H1 (cell line): ENCODE results near the gene GZMM. TPM values are rescaled to one million over a fixed set of nuclear protein-coding genes. Genes with fewer than 3 reads are reported as not detected.

ENCODE experiments used
- CTCF ChIA-PET: fragments of 300-600 bp; sonication (Branson Sonifier 250); formaldehyde crosslinking; loops from one replicate; lab custom pipeline; 2021; ENCODE audit not compliant: partially characterized antibody; lab: Charles Lee
- POLR2A ChIA-PET: fragments of 300-600 bp; sonication (Branson Sonifier 250); formaldehyde crosslinking; loops from one replicate; lab custom pipeline; 2021; ENCODE audit warnings: inconsistent platforms; ENCODE audit not compliant: partially characterized antibody; lab: Charles Lee
- DNase-seq, 2 experiments: peaks; one replicate each; pipeline versions ENCODE4 v3.0.0 to v3.0.0-alpha.2; 2010 to 2022; ENCODE audit warnings: low spot score in 2 of 2, low read depth in 1 of 2, mixed read lengths in 1 of 2
- FAIRE-seq: peaks from 2 replicates; lab custom pipeline; 2011; peaks lifted over from hg19 to GRCh38; lab: Jason Lieb, UNC
- H2AFZ ChIP-seq: 2 replicates; pipeline ENCODE4 v1.8.1; 2012; ENCODE audit warnings: low read length, inconsistent platforms
- H2AK5ac ChIP-seq: 2 replicates; pipeline ENCODE4 v1.6.1; 2013; ENCODE audit warnings: low read depth, low read length
- H2BK120ac ChIP-seq: replicated peaks from 2 replicates; pipeline ENCODE3; 2013; ENCODE audit warnings: low read depth, low read length, inconsistent platforms
- H2BK12ac ChIP-seq: 2 replicates; pipeline ENCODE4 v1.6.1; 2013; ENCODE audit warnings: low read depth, low read length
- H2BK15ac ChIP-seq: 2 replicates; pipeline ENCODE4 v1.6.1; 2013; ENCODE audit warnings: low read length
- H2BK20ac ChIP-seq: 2 replicates; pipeline ENCODE4 v1.6.1; 2013; ENCODE audit warnings: low read length
- H2BK5ac ChIP-seq: 2 replicates; pipeline ENCODE4 v1.6.1; 2013; ENCODE audit warnings: low read depth, low read length
- H3K14ac ChIP-seq: 2 replicates; pipeline ENCODE4 v1.6.1; 2013; ENCODE audit warnings: inconsistent platforms; ENCODE audit not compliant: insufficient read length
- H3K18ac ChIP-seq: 2 replicates; pipeline ENCODE4 v1.6.1; 2013; ENCODE audit warnings: low read length; ENCODE audit errors: extremely low read depth
- H3K23ac ChIP-seq: 2 replicates; pipeline ENCODE4 v1.6.1; 2013; ENCODE audit warnings: inconsistent platforms; ENCODE audit not compliant: insufficient read length
- H3K23me2 ChIP-seq: 2 replicates; pipeline ENCODE4 v1.6.1; 2013; ENCODE audit warnings: low read depth, low read length
- H3K27ac ChIP-seq: 2 replicates; pipeline ENCODE4 v1.6.1; 2011; ENCODE audit warnings: low read depth, low read length, inconsistent platforms
- H3K27me3 ChIP-seq, 4 experiments: replicated peaks in 1 of 4; 1 replicate in 1 of 4; 2 replicates in 3 of 4; pipeline versions ENCODE4 v1.6.1 to v1.8.1; 2011 to 2013; ENCODE audit warnings: low read length in 3 of 4, mild to moderate bottlenecking in 3 of 4, inconsistent platforms in 2 of 4, mixed read lengths in 2 of 4, moderate library complexity in 1 of 4; ENCODE audit not compliant: control insufficient read depth in 3 of 4, insufficient read depth in 3 of 4; ENCODE audit errors: extremely low read depth in 1 of 4
- H3K36me3 ChIP-seq, 4 experiments: 2 replicates each; pipeline versions ENCODE4 v1.6.1 to v1.8.1; 2011 to 2013; ENCODE audit warnings: mild to moderate bottlenecking in 4 of 4, low read length in 3 of 4, moderate library complexity in 2 of 4, control low read depth in 1 of 4, inconsistent platforms in 1 of 4; ENCODE audit not compliant: insufficient read depth in 4 of 4, control insufficient read depth in 2 of 4
- H3K4ac ChIP-seq: replicated peaks from 2 replicates; pipeline ENCODE3; 2013; ENCODE audit warnings: low read length, low read depth, mixed read lengths, inconsistent platforms; ENCODE audit not compliant: insufficient read length
- H3K4me1 ChIP-seq, 4 experiments: replicated peaks in 1 of 4; 1 replicate in 1 of 4; 2 replicates in 3 of 4; pipeline versions ENCODE4 v1.6.1 to v1.8.1; 2011 to 2013; ENCODE audit warnings: low read length in 3 of 4, inconsistent platforms in 2 of 4, mixed read lengths in 1 of 4; ENCODE audit not compliant: insufficient read depth in 4 of 4, control insufficient read depth in 3 of 4
- H3K4me2 ChIP-seq, 2 experiments: 2 replicates each; pipeline versions ENCODE4 v1.6.1 to v1.8.1; 2011 to 2013; ENCODE audit warnings: low read depth in 2 of 2, low read length in 2 of 2, control low read depth in 1 of 2, inconsistent platforms in 1 of 2, mild to moderate bottlenecking in 1 of 2; ENCODE audit not compliant: insufficient read depth in 1 of 2
- H3K4me3 ChIP-seq, 4 experiments: fragments of 200-600, 300-600 bp in 1 of 4; sonication (generic), shearing (Covaris generic), sonication (Bioruptor Twin) in 1 of 4; 2 replicates each; pipeline versions ENCODE4 v1.5.1 to v1.8.1; 2011 to 2016; ENCODE audit warnings: low read length in 4 of 4, low read depth in 3 of 4, control low read depth in 2 of 4, inconsistent platforms in 2 of 4, mild to moderate bottlenecking in 2 of 4, mixed read lengths in 1 of 4, moderate library complexity in 1 of 4; ENCODE audit not compliant: insufficient read depth in 2 of 4; ENCODE audit errors: extremely low read depth in 1 of 4
- H3K56ac ChIP-seq: replicated peaks from 2 replicates; pipeline ENCODE3; 2013; ENCODE audit warnings: low read depth, mild to moderate bottlenecking, mixed read lengths, low read length, inconsistent platforms; ENCODE audit not compliant: insufficient read length
- H3K79me1 ChIP-seq: 2 replicates; pipeline ENCODE4 v1.6.1; 2013; ENCODE audit warnings: low read depth, low read length, control low read depth
- H3K79me2 ChIP-seq, 2 experiments: 2 replicates each; pipeline versions ENCODE4 v1.6.1 to v1.8.1; 2012 to 2013; ENCODE audit warnings: low read length in 2 of 2, mild to moderate bottlenecking in 2 of 2, inconsistent platforms in 1 of 2; ENCODE audit not compliant: insufficient read depth in 2 of 2, control insufficient read depth in 1 of 2
- H3K9ac ChIP-seq, 4 experiments: replicated peaks in 1 of 4; 1 replicate in 1 of 4; 2 replicates in 3 of 4; pipeline versions ENCODE4 v1.6.1 to v1.8.1; 2011 to 2013; ENCODE audit warnings: low read depth in 3 of 4, low read length in 3 of 4, control low read depth in 2 of 4, mild to moderate bottlenecking in 2 of 4, moderate library complexity in 2 of 4, inconsistent platforms in 1 of 4; ENCODE audit errors: extremely low read depth in 1 of 4
- H3K9me3 ChIP-seq, 2 experiments: 2 replicates each; pipeline versions ENCODE4 v1.6.1 to v1.8.1; 2012 to 2013; ENCODE audit warnings: mild to moderate bottlenecking in 2 of 2, moderate library complexity in 2 of 2, control low read depth in 1 of 2, inconsistent platforms in 1 of 2, low read depth in 1 of 2, low read length in 1 of 2, mixed read lengths in 1 of 2; ENCODE audit not compliant: insufficient read depth in 2 of 2
- H4K20me1 ChIP-seq, 2 experiments: replicated peaks in 1 of 2; 2 replicates each; pipeline versions ENCODE3 to v1.8.1; 2011 to 2013; ENCODE audit warnings: inconsistent platforms in 2 of 2, low read length in 2 of 2, mild to moderate bottlenecking in 1 of 2; ENCODE audit not compliant: insufficient read depth in 2 of 2, control insufficient read depth in 1 of 2
- H4K5ac ChIP-seq: 2 replicates; pipeline ENCODE4 v1.6.1; 2013; ENCODE audit warnings: low read length, low read depth, mixed read lengths, inconsistent platforms; ENCODE audit not compliant: insufficient read length
- H4K8ac ChIP-seq: 2 replicates; pipeline ENCODE4 v1.8.0; 2013; ENCODE audit warnings: mild to moderate bottlenecking, moderate library complexity, low read length, inconsistent platforms; ENCODE audit not compliant: insufficient read depth; ENCODE audit errors: extremely low read depth
- H4K91ac ChIP-seq: replicated peaks from 2 replicates; pipeline ENCODE3; 2013; ENCODE audit warnings: low read length, mixed read lengths, inconsistent platforms; ENCODE audit not compliant: insufficient read length
- ASH2L ChIP-seq: fragments of 200-600, 300-600 bp; sonication (generic); IDR thresholded peaks from one replicate; pipeline ENCODE4 v1.7.1; 2017; ENCODE audit warnings: low read length
- ATF2 ChIP-seq: IDR thresholded peaks from 2 replicates; pipeline ENCODE4 v1.6.1; 2012; ENCODE audit warnings: low read length, inconsistent platforms
- BACH1 ChIP-seq: IDR thresholded peaks from 2 replicates; pipeline ENCODE4 v1.6.1; 2012; ENCODE audit warnings: low read length, improper control_type of control experiment
- CEBPB ChIP-seq: IDR thresholded peaks from 2 replicates; pipeline ENCODE4 v1.6.1; 2012; ENCODE audit warnings: low read depth, low read length
- HDAC2 ChIP-seq, 2 experiments: fragments of 300-600 bp in 1 of 2; sonication (generic) in 1 of 2; IDR thresholded peaks; 2 replicates each; pipeline ENCODE4 v1.6.1; 2011 to 2012; ENCODE audit warnings: low read depth in 2 of 2, low read length in 2 of 2, mild to moderate bottlenecking in 2 of 2, moderate library complexity in 2 of 2, borderline replicate concordance in 1 of 2, inconsistent platforms in 1 of 2
- HDAC6 ChIP-seq: IDR thresholded peaks from one replicate; pipeline ENCODE4 v1.7.1; 2012; ENCODE audit warnings: low read depth, mild to moderate bottlenecking, inconsistent platforms, low read length, moderate library complexity
- MAX ChIP-seq: IDR thresholded peaks from 2 replicates; pipeline ENCODE4 v1.6.1; 2012; ENCODE audit warnings: inconsistent platforms
- POLR2A ChIP-seq, 2 experiments: IDR thresholded peaks; 1 replicate in 1 of 2; 2 replicates in 1 of 2; pipeline ENCODE4 v1.6.1; 2011; ENCODE audit warnings: low read depth in 2 of 2, low read length in 2 of 2, mild to moderate bottlenecking in 2 of 2; ENCODE audit errors: control extremely low read depth in 1 of 2
- RAD21 ChIP-seq, 2 experiments: IDR thresholded peaks in 1 of 2; conservative IDR thresholded peaks in 1 of 2; 2 replicates each; pipeline ENCODE4 v1.6.1; 2011; ENCODE audit warnings: low read depth in 2 of 2, low read length in 2 of 2, improper control_type of control experiment in 1 of 2, inconsistent platforms in 1 of 2, mild to moderate bottlenecking in 1 of 2, moderate library complexity in 1 of 2
- SAP30 ChIP-seq: fragments of 300-600 bp; sonication (generic); IDR thresholded peaks from 2 replicates; pipeline ENCODE4 v1.7.1; 2012; ENCODE audit warnings: low read length, moderate library complexity, mild to moderate bottlenecking, inconsistent platforms; ENCODE audit not compliant: insufficient read depth, insufficient replicate concordance
- WGBS, 2 experiments: shearing (Covaris generic) in 1 of 2; methylation state at CpG; one replicate each; pipeline versions ENCODE4 v1.1.6 to v1.1.7; 2013 to 2015; ENCODE audit warnings: low lambda C conversion rate in 2 of 2, mixed read lengths in 2 of 2, inconsistent platforms in 1 of 2, low coverage in 1 of 2, missing lambda C conversion rate in 1 of 2; ENCODE audit not compliant: insufficient replicate concordance in 2 of 2, insufficient coverage in 1 of 2, insufficient read length in 1 of 2; ENCODE audit errors: extremely low coverage in 1 of 2, missing lambda C conversion rate in 1 of 2; 5-methylcytosine and 5-hydroxymethylcytosine counted together
- polyA plus RNA-seq, 7 experiments: library from polyadenylated mRNA; depleted of rRNA in 3 of 7; stranded (reverse) in 5 of 7; unstranded in 2 of 7; fragments of >200 nt in 5 of 7; fragments of 200-250 nt in 2 of 7; gene quantifications; 1 replicate in 5 of 7; 2 replicates in 1 of 7; 4 replicates in 1 of 7; pipeline versions ENCODE4 v1.2.1 to v1.2.3, GENCODE V29; 2011 to 2013; ENCODE audit warnings: missing spikeins in 2 of 7, mixed read lengths in 2 of 7
- total RNA-seq: library from RNA; stranded (reverse); fragmentation: NEBNext Ultra II Directional; extraction: Animal tissue kit (Norgen Biotek cat#: 25700); gene quantifications from 2 replicates; pipeline ENCODE4 v1.2.1, GENCODE V29; 2021

The GZMM gene
- total and polyA plus RNA-seq, 2 of the 8 experiments (the other 6 are each of a cell fraction or from before 2014, with no cell fraction given) = 0.09 to 0.32 TPM

DNA sequence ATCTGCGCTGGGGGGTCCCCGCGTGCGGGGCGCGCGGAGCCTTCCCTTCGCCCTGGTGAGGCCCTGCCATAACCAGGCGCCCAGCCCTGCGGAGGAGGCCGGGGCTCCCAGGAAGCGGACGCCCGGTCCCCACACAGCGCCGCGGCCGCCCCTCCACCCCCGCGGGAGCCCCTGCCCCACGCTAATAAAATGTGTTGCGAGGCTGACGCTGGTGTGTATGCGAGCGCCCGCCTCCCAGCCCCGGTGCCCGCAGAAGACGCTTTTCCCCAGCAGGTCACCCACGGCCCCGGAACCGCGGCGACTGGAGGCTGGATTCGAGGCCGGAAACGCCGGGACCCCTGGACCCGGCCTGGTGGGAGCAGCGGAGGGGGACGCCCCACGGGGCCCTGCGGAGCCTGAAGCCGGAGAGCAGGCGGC is 24.4 kb upstream of the GZMM start:
- WGBS, 2 experiments = 98% methylated on average over 17 of the region's 45 CpGs; no CpG with 5 or more reads in 1 of the 2 experiments
- Histone ChIP-seq H3K9me3 (peaks cover 10 to 21% of the 10 kb centered on the region in 2 experiments; a peak in 2 of 4 replicates), H4K8ac (no peak overlapping the region), H3K4me1 (no peaks in the 10 kb centered on the region), H3K23ac (no peak overlapping the region), H3K36me3 (peaks cover 0 to 7% (median 0%) of the 10 kb centered on the region in 4 experiments; a peak in 1 of 8 replicates), H2BK15ac (no peak overlapping the region), H3K14ac (no peak overlapping the region), H3K79me2 (no peaks in the 10 kb centered on the region), H2AFZ (no peak overlapping the region), H2BK12ac (no peak overlapping the region), H2AK5ac (no peak overlapping the region), H2BK20ac (no peak overlapping the region), H4K91ac (no peak overlapping the region), H4K20me1 (no peaks in the 10 kb centered on the region), H3K27me3 (0 out of 7 replicates have a peak, but pooled peaks cover 0 to 5% (median 0%) of the 10 kb centered on the region in 4 experiments), H3K27ac (no peak overlapping the region), H3K4me3 (no peak overlapping the region), H3K4ac (no peak overlapping the region), H3K56ac (no peak overlapping the region), H3K4me2 (0 out of 4 replicates have a peak overlapping the region, but pooled peaks of 1 of the 2 experiments have one; percentile 28), H4K5ac (no peak overlapping the region), H2BK5ac (no peak overlapping the region), H3K23me2 (no peaks in the 10 kb centered on the region), H2BK120ac (no peak overlapping the region), H3K79me1 (no peaks in the 10 kb centered on the region), H3K9ac (no peak overlapping the region), H3K18ac (no peak overlapping the region)
- ChIA-PET POLR2A (interaction anchor here (0.8 to 5.7 kb wide), 3 partner anchors 8 to 39 kb away, joined by 3 to 36 read pairs (median 7); partner anchors contain the start of gene CDC34), CTCF (interaction anchor here (0.9 to 1.6 kb wide), 5 partner anchors 9 to 56 kb away, joined by 3 to 8 read pairs (median 3); partner anchors contain the start of gene CDC34)
- TF ChIP-seq POLR2A (IDR thresholded peaks at IDR 0.05; ENCODE audit: control extremely low read depth in 1 of 2, low read depth in 2 of 2, low read length in 2 of 2) (no peak), BACH1 (no peak), SAP30 (no peak), ATF2 (no peak), MAX (no peak), HDAC2 (IDR thresholded peaks at IDR 0.05; ENCODE audit: borderline replicate concordance in 1 of 2, low read depth in 2 of 2, low read length in 2 of 2) (no peak), RAD21 (IDR thresholded peaks at IDR 0.05 in 1 of 2, conservative IDR thresholded peaks at IDR 0.05 in 1 of 2; ENCODE audit: low read depth in 2 of 2, low read length in 2 of 2) (no peak), HDAC6 (no peak), CEBPB (no peak), ASH2L (no peak)
- no peak for FAIRE-seq
- DNase-seq = no peak
